Type B pancreatic cell (in vitro differentiated cells): ENCODE data around the gene SLC25A48. TPM values are rescaled to one million over a fixed set of nuclear protein-coding genes. Genes with fewer than 3 reads are reported as not detected.

Experiments
- DNase-seq: peaks from one replicate; pipeline ENCODE4 v3.0.0; 2021; ENCODE audit warnings: mixed read lengths; ENCODE audit not compliant: unreplicated experiment; ENCODE audit errors: extremely low spot score
- H3K27ac Mint-ChIP-seq: 2 replicates; pipeline ENCODE4 v1.8.0; 2021; ENCODE audit warnings: mild to moderate bottlenecking, mixed read lengths
- H3K27me3 Mint-ChIP-seq: 2 replicates; pipeline ENCODE4 v1.8.0; 2021; ENCODE audit warnings: mixed read lengths
- H3K36me3 Mint-ChIP-seq: 2 replicates; pipeline ENCODE4 v1.8.0; 2021; ENCODE audit warnings: mixed read lengths
- H3K4me1 Mint-ChIP-seq: one replicate; pipeline ENCODE4 v1.8.0; 2021; ENCODE audit warnings: mixed read lengths; ENCODE audit not compliant: unreplicated experiment
- H3K4me3 Mint-ChIP-seq: 2 replicates; pipeline ENCODE4 v1.8.0; 2021; ENCODE audit warnings: mild to moderate bottlenecking, mixed read lengths
- H3K9me3 Mint-ChIP-seq: 2 replicates; pipeline ENCODE4 v1.8.0; 2021; ENCODE audit warnings: mixed read lengths
- CTCF ChIP-seq: fragments of 200-600 bp; sonication (generic); conservative IDR thresholded peaks from 2 replicates; pipeline ENCODE4 v1.5.0; 2021; ENCODE audit warnings: antibody characterized with exemption, mild to moderate bottlenecking
- total RNA-seq: library from RNA; stranded (reverse); gene quantifications from 2 replicates; pipeline ENCODE4 v1.2.1, GENCODE V29; 2021; ENCODE audit warnings: low replicate concordance

The SLC25A48 gene
- total RNA-seq, 1 donor from 2014 or later, result 8.2 TPM

- H3K9me3 Mint-ChIP-seq, result no peaks in the 10 kb centered on the region
- H3K4me3 Mint-ChIP-seq, result no peak overlapping the region
- H3K27ac Mint-ChIP-seq, result peak overlapping the region; percentile 14
- H3K36me3 Mint-ChIP-seq, result no peaks in the 10 kb centered on the region
- TF ChIP-seq CTCF, result no peak
- H3K27me3 Mint-ChIP-seq, result peaks cover 55% of the 10 kb centered on the region
- peaks cover 40% of the 10 kb centered on the region for H3K4me1 Mint-ChIP-seq
- DNase-seq, result no peak
Observed at GRCh38 chr5:135891268-135891667, 56.8 kb downstream of the SLC25A48 start.

GRCh38 chr5:135891791-135892190, 57.3 kb downstream of the SLC25A48 start:
- no peaks in the 10 kb centered on the region for H3K36me3 Mint-ChIP-seq
- H3K27me3 Mint-ChIP-seq, result peaks cover 57% of the 10 kb centered on the region
- no peaks in the 10 kb centered on the region for H3K9me3 Mint-ChIP-seq
- TF ChIP-seq CTCF, result peak; percentile 65
- H3K4me1 Mint-ChIP-seq, result peaks cover 41% of the 10 kb centered on the region
- no peak overlapping the region for H3K4me3 Mint-ChIP-seq
- no peak overlapping the region for H3K27ac Mint-ChIP-seq
- no peak for DNase-seq

DNA sequence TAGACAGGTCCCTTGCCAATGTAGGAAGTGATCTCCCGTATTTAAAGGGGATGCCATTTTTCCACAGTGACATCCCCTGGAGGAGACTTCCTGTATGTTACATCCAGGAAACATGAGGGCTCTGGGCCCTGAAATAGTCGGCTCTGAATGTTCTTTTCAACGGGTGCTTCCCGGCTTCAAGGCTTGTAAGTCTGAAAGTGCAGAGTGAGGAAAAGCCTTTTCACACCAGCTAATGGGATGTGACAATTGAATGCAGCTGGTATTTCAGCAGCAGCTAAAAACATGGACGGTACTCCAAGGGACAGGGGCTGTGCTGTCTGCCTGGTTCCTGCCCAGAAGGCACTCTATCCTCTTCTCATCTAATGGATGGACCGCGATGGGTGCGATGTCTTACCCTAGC, 59.8 kb downstream of the SLC25A48 start:
- Mint-ChIP-seq H3K4me3 (no peak overlapping the region), H3K27ac (no peak overlapping the region), H3K4me1 (peaks cover 25% of the 10 kb centered on the region), H3K36me3 (no peaks in the 10 kb centered on the region), H3K27me3 (peaks cover 58% of the 10 kb centered on the region), H3K9me3 (no peaks in the 10 kb centered on the region)
- no peak for DNase-seq
- TF ChIP-seq CTCF, result no peak

GRCh38 chr5:135894789-135895188, 60.3 kb downstream of the SLC25A48 start:
- no peak for TF ChIP-seq CTCF
- no peak overlapping the region for H3K27ac Mint-ChIP-seq
- H3K4me3 Mint-ChIP-seq, result no peak overlapping the region
- peaks cover 58% of the 10 kb centered on the region for H3K27me3 Mint-ChIP-seq
- H3K4me1 Mint-ChIP-seq, result peaks cover 25% of the 10 kb centered on the region
- H3K36me3 Mint-ChIP-seq, result no peaks in the 10 kb centered on the region
- DNase-seq, result no peak
- H3K9me3 Mint-ChIP-seq, result no peaks in the 10 kb centered on the region

- no peak within 1 kb of the TSS for H3K27ac Mint-ChIP-seq
- no peaks in the 10 kb centered on the region for H3K36me3 Mint-ChIP-seq
- H3K9me3 Mint-ChIP-seq, result no peaks in the 10 kb centered on the region
- peaks cover 25% of the 10 kb centered on the region for H3K4me1 Mint-ChIP-seq
- H3K27me3 Mint-ChIP-seq, result peaks cover 60% of the 10 kb centered on the region
- H3K4me3 Mint-ChIP-seq, result no peak within 1 kb of the TSS
- no peak for TF ChIP-seq CTCF
- no peak for DNase-seq
Observed at GRCh38 chr5:135895474-135896006, 61.1 kb downstream of the SLC25A48 start, which contains the start of gene IL9. Gene IL9, minus strand, starts transcription at chr5:135895841. Its CDS starts 25 bp downstream, at chr5:135895816.

DNA sequence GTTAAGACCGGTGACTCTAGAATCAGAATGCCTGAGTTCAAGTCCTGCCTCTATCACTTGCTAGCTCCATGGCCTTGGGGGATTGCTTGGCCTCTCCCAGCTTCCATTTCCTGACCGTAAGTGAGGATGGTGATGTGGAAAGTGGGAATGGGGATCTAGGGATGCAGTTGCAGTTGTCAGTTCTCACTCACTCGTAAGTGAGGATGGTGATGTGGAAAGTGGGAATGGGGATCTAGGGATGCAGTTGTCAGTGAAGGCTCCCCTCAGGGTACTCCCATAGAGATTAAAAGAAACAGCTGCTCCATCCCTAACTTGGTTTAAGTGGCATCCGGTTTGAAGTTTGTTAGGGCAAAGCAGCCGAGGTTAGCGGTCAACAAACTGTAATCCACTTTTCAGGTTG, 64.2 kb downstream of the SLC25A48 start:
- H3K4me1 Mint-ChIP-seq, result peaks cover 21% of the 10 kb centered on the region
- no peak overlapping the region for H3K27ac Mint-ChIP-seq
- no peak for TF ChIP-seq CTCF
- DNase-seq, result no peak
- no peaks in the 10 kb centered on the region for H3K9me3 Mint-ChIP-seq
- H3K4me3 Mint-ChIP-seq, result no peak overlapping the region
- H3K27me3 Mint-ChIP-seq, result peaks cover 66% of the 10 kb centered on the region
- H3K36me3 Mint-ChIP-seq, result no peaks in the 10 kb centered on the region
